GM21367 (cell line): Measurements from ENCODE around the gene ASB1.

Experiments
- ATAC-seq: cut with Tn5 transposase; IDR thresholded peaks from one replicate; pipeline ENCODE4 v1.9.1; 2021; ENCODE audit not compliant: unreplicated experiment

Gene ASB1

GRCh38 chr2:238464389-238464788 is 37.7 kb downstream of the ASB1 start:
- no peak for ATAC-seq

GRCh38 chr2:238465487-238466242 is 38.9 kb downstream of the ASB1 start:
- ATAC-seq = no peak

GRCh38 chr2:238466243-238466756 is 39.6 kb downstream of the ASB1 start:
- ATAC-seq = no peak

DNA sequence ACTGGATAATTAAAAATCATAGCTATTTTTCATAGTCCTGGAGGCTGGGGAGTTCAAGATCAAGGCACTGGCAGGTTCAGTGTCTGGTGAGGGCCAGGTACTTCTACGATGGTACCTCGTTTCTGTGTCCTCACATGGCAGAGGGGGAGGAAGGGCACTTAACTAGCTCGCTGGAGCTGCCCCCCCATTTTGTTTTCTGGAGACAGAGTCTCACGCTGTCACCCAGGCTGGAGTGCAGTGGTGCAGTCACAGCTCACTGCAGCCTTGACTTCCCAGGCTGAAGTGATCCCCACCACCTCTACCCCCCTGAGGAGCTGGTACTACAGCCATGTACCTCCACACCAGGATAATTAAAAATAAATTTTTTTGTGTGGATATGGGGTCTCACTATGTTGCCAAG is 40.3 kb downstream of the ASB1 start:
- ATAC-seq = no peak

GRCh38 chr2:238467792-238468191 is 41.1 kb downstream of the ASB1 start:
- no peak for ATAC-seq

- no peak for ATAC-seq
Observed at GRCh38 chr2:238469155-238469554, 42.4 kb downstream of the ASB1 start.

- no peak for ATAC-seq
Observed at GRCh38 chr2:238473014-238473413, 46.3 kb downstream of the ASB1 start.

DNA sequence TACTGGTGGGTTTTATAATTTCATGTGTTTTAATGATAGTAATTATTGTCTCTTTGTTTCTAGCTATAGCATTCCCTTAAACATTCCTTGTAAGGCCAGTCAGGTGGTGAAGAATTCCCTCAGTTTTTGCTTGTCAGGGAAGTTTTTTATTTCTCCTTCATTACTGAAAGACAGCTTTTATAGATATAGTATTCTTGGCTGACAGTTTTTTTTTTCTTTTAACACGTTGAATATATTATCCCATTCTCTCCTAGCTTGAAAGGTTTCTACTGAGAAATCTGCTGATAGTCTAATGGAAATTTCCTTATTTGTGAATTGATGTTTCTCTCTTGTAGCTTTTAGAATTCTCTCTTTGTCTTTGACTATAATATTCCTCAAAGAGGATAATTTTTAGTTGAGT is 46.8 kb downstream of the ASB1 start:
- no peak for ATAC-seq

- no peak for ATAC-seq
Observed at GRCh38 chr2:238475034-238475433, 48.3 kb downstream of the ASB1 start.

- ATAC-seq = no peak
Observed at GRCh38 chr2:238475566-238475965, 48.8 kb downstream of the ASB1 start.

DNA sequence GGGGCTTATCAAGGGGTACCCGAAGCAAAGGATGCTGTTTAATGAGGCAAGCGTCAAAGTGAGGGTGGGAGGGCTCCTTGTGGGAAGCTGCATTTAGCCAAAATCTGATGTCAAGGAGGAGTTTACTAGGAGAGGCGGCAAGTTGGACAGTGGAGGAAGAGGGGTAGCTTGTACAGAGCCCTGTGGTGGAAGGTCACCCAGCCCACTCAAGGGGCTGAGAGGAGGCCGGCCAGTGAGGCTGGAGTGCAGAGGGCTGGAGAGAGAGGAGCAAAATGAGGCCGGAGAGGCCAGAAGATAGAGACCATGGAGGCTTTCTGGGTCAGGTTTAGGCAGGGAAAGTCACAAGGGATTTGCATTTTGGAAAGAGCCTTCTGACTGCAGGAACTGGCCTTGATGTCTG is 49.5 kb downstream of the ASB1 start:
- no peak for ATAC-seq

- ATAC-seq = no peak
Observed at GRCh38 chr2:238478216-238478615, 51.5 kb downstream of the ASB1 start.

GRCh38 chr2:238479847-238480246 is 53.1 kb downstream of the ASB1 start:
- ATAC-seq = no peak

- no peak for ATAC-seq
Observed at GRCh38 chr2:238483021-238483420, 56.3 kb downstream of the ASB1 start.

DNA sequence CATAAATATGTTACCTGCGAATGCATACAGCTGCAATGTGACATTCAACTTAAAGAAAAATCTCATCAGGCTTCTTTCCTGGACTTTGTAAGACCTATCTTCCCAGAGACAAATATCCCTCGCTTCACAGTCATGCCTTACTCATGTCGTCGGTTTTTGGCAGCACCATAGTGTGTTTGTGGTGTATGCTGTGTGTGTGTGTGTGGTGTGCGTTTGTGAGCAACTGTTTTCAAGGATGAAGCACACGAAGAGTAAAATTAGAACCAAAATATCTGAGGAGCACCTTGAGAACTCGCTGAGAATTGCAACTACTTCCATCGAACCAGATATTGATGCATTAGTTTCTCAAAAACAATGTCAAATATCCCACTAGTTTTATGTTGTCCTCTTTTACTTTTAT is 56.9 kb downstream of the ASB1 start:
- ATAC-seq = no peak

- ATAC-seq = no peak
Observed at GRCh38 chr2:238484522-238485452, 58.1 kb downstream of the ASB1 start.

- ATAC-seq = no peak
Observed at GRCh38 chr2:238486123-238486848, 59.6 kb downstream of the ASB1 start.

- no peak for ATAC-seq
Observed at GRCh38 chr2:238487134-238487533, 60.4 kb downstream of the ASB1 start.

DNA sequence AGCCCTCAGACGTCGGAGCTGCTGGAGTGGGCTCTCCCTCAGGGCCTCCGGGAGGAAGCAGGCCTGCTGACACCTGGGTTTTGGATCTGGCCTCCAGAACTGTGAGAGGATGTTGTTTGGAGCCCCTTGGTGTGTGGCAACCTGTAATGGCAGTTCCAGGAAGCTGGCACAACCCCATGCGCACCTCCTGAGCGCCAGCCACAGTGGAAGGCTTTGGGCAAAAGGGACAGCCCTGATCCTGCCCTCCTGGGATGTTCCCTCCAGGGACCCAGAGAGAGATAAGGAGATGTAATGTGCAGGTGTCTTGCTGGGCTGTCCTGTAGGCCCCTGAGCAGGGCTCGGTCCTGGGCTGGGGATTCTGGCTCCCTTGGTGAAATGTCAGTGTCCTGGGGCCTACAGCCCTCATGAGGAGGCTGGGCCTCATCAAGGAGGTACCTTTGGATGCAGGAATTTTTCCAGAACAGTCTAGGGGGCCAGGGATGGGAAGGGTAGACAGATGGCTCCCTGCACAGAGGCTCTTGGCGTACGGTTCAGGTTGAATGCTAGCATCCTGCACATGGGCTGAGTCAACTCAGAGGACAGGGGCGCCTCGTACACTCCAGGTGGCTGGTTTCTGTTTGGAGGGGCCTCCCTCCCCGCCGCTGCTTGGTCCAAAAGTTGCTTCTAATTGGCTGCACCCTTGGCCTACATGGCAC is 61.1 kb downstream of the ASB1 start:
- no peak for ATAC-seq

- ATAC-seq = no peak
Observed at GRCh38 chr2:238488347-238488826, 61.7 kb downstream of the ASB1 start.

DNA sequence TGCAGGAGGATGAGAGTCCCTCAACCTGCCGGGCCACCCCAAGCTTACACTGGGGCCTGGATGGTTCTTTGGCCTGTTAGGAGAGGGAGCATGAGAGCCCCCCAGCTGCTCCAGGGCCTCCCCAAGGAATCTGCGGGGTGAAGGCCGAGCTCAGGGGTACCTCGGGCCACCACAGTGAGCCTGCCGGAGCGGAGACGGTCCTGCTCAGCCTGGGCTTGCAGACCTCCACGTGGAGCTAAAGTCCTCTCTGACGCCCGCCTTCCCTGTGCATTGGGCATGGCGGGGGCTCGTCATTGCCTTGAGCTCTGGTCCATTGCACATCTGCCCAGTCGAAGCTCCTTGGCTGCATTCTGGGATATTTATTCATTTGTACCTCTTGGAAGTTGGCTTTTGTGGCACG is 62.7 kb downstream of the ASB1 start:
- ATAC-seq = no peak
